Psoas muscle (tissue), 8 donors: Measurements from ENCODE around the gene COMMD9. TPM values are rescaled to one million over a fixed set of nuclear protein-coding genes. Genes with fewer than 3 reads are reported as not detected.

ENCODE experiments used
- ATAC-seq, 4 donors: fragments of 200-7000 bp; cut with Tn5 transposase; one replicate each; pipeline ENCODE4 v1.9.1; 2020; ENCODE audit warnings: moderate library complexity in 3 of 4, mild to moderate bottlenecking in 2 of 4
- DNase-seq, 2 donors: peaks; one replicate each; pipeline ENCODE4 v3.0.0-alpha.2; 2020
- H3K27ac ChIP-seq: fragments of 200-600 bp; one replicate; pipeline ENCODE4 v1.8.0; 2022
- H3K27me3 ChIP-seq, 3 donors: fragments of 200-600 bp in 1 of 3; one replicate each; pipeline versions ENCODE4 v1.6.1 to v1.8.0; 2013 to 2022; ENCODE audit warnings: low read length in 2 of 3, mild to moderate bottlenecking in 2 of 3, moderate library complexity in 1 of 3; ENCODE audit not compliant: insufficient read depth in 3 of 3
- H3K36me3 ChIP-seq, 2 donors: fragments of 200-600 bp in 1 of 2; one replicate each; pipeline versions ENCODE4 v1.6.1 to v1.8.0; 2013 to 2022; ENCODE audit warnings: low read depth in 1 of 2, mild to moderate bottlenecking in 1 of 2, moderate library complexity in 1 of 2; ENCODE audit not compliant: insufficient read depth in 1 of 2
- H3K4me1 ChIP-seq: fragments of 200-600 bp; one replicate; pipeline ENCODE4 v1.8.0; 2022
- H3K4me3 ChIP-seq: fragments of 200-600 bp; one replicate; pipeline ENCODE4 v1.8.0; 2022; ENCODE audit warnings: mild to moderate bottlenecking
- H3K9me3 ChIP-seq: fragments of 200-600 bp; one replicate; pipeline ENCODE4 v1.8.0; 2022
- WGBS, 3 donors: extraction: QIAGEN DNeasy Blood & Tissue Kit; methylation state at CpG; one replicate each; pipeline versions ENCODE4 v1.1.6 to v1.1.7; 2013; 5-methylcytosine and 5-hydroxymethylcytosine counted together
- intact Hi-C, 2 donors: fragments of 100-400 bp; cut with DNase I; formaldehyde crosslinking; loops; one replicate each; pipeline versions ENCODE4 v1.11.0 to v1.14.2; 2022
- polyA plus RNA-seq, 3 donors: library from polyadenylated mRNA; stranded (reverse); fragments of 200-250 nt; gene quantifications; one replicate each; pipeline ENCODE4 v1.2.3, GENCODE V29; 2013
- total RNA-seq, 4 donors: library from RNA; stranded (reverse); fragmentation: NEBNext Ultra II Directional in 2 of 4; extraction: Animal tissue kit (Norgen Biotek cat#: 25700) in 2 of 4; gene quantifications; one replicate each; pipeline versions ENCODE4 v1.2.1 to v1.2.4, GENCODE V29; 2021 to 2023
- TF ChIP-seq, protein P1 (sequence below): fragments of 200-600 bp; IDR thresholded peaks from one replicate; pipeline ENCODE4 v1.8.0; 2022; ENCODE audit warnings: antibody characterized with exemption
- donor health status: healthy with polysubstance abuse.
- donor health status: DM: no; HTN: no; CAD: no; lungs with moderate emphysema.
- donor health status: Bipolar disorder and iron deficiency.
- donor health status: healthy.
- donor health status: DM: yes; HTN: yes; CAD: no.
- donor health status: DM: no; HTN: no; CAD: no.
- donor health status: DM: no; HTN: no; CAD: no.
- donor health status: DM: yes; HTN: yes; CAD: no.

COMMD9 gene
- total and polyA plus RNA-seq, 7 donors: 52.1 to 79.6 (median 65.8) TPM

GRCh38 chr11:36240173-36240572 lies 49.1 kb downstream of the COMMD9 start:
- no peaks in the 10 kb centered on the region for H3K27me3 ChIP-seq
- intact Hi-C loops: no loop called here
- DNase-seq: no peak
- ATAC-seq: no peak
- H3K36me3 ChIP-seq: no peaks in the 10 kb centered on the region
- H3K9me3 ChIP-seq: no peaks in the 10 kb centered on the region
- H3K4me1 ChIP-seq: no peaks in the 10 kb centered on the region
- H3K4me3 ChIP-seq: no peak overlapping the region
- H3K27ac ChIP-seq: no peak overlapping the region
- WGBS, 3 donors: 82 to 84% (median 83%) methylated on average over 4 of the region's 4 CpGs
- TF ChIP-seq, protein P1, sequence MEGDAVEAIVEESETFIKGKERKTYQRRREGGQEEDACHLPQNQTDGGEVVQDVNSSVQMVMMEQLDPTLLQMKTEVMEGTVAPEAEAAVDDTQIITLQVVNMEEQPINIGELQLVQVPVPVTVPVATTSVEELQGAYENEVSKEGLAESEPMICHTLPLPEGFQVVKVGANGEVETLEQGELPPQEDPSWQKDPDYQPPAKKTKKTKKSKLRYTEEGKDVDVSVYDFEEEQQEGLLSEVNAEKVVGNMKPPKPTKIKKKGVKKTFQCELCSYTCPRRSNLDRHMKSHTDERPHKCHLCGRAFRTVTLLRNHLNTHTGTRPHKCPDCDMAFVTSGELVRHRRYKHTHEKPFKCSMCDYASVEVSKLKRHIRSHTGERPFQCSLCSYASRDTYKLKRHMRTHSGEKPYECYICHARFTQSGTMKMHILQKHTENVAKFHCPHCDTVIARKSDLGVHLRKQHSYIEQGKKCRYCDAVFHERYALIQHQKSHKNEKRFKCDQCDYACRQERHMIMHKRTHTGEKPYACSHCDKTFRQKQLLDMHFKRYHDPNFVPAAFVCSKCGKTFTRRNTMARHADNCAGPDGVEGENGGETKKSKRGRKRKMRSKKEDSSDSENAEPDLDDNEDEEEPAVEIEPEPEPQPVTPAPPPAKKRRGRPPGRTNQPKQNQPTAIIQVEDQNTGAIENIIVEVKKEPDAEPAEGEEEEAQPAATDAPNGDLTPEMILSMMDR: no peak

DNA sequence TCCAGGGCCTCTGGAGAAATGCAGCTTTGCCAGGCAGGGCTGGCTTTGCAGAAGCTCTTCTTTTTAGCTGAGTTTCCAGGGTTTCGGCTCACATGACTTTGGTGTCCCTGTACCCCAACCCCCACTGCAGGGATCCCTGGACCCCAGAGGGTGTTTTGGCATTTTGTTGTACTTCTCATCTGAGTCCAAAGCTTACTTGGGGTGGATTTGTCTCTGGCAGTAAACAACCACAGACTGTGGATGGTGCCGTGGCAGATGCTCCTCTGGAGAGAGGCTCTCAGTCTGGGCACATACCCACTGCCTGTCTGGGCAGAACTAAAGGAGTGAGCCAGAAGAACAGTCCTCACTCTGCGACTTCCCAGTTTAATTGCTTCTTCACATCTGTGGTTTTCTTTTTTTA lies 49.6 kb downstream of the COMMD9 start:
- ATAC-seq (no peak), DNase-seq (no peak)
- no peaks in the 10 kb centered on the region for H3K9me3 ChIP-seq
- WGBS, 3 donors: 60 to 82% (median 63%) methylated on average over 3 of the region's 3 CpGs
- intact Hi-C loops: no loop called here
- no peak overlapping the region for H3K27ac ChIP-seq
- H3K4me3 ChIP-seq: no peak overlapping the region
- TF ChIP-seq, protein P1: no peak
- H3K4me1 ChIP-seq: no peaks in the 10 kb centered on the region
- no peaks in the 10 kb centered on the region for H3K36me3 ChIP-seq
- no peaks in the 10 kb centered on the region for H3K27me3 ChIP-seq

DNA sequence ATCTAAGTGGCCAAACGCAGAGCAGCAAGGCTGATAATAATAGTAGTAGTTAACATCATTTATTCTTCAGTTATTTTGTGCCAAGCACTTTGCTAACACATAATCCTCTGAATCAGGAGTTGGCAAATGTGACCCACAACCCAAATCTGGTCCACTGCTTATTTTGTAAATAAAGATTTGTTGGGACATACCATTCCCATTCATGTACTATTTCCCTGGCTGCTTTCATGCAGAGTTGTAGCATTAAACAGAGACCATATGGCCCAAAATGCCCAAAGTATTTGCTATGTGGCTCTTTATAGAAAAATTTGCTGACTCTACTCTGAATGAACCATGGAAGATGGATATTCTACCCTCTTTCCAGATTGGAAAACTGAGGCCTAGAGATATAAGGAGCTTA lies 50.3 kb downstream of the COMMD9 start:
- Histone ChIP-seq H3K27ac (no peak overlapping the region), H3K36me3 (no peaks in the 10 kb centered on the region), H3K27me3 (no peaks in the 10 kb centered on the region), H3K9me3 (no peaks in the 10 kb centered on the region), H3K4me1 (no peaks in the 10 kb centered on the region), H3K4me3 (no peak overlapping the region)
- DNase-seq (no peak), ATAC-seq (no peak)
- intact Hi-C loops: no loop called here
- TF ChIP-seq, protein P1: no peak
- WGBS, 3 donors: 56 to 68% (median 65%) methylated on average over 1 of the region's 1 CpG

- H3K4me1 ChIP-seq: no peaks in the 10 kb centered on the region
- H3K27ac ChIP-seq: no peak overlapping the region
- TF ChIP-seq, protein P1: no peak
- no peak overlapping the region for H3K4me3 ChIP-seq
- H3K27me3 ChIP-seq: no peaks in the 10 kb centered on the region
- H3K9me3 ChIP-seq: no peaks in the 10 kb centered on the region
- no peak for DNase-seq
- intact Hi-C loops: no loop called here
- no peaks in the 10 kb centered on the region for H3K36me3 ChIP-seq
- ATAC-seq: no peak
These were observed 51.1 kb downstream of the COMMD9 start for GRCh38 chr11:36238036-36238631.

DNA sequence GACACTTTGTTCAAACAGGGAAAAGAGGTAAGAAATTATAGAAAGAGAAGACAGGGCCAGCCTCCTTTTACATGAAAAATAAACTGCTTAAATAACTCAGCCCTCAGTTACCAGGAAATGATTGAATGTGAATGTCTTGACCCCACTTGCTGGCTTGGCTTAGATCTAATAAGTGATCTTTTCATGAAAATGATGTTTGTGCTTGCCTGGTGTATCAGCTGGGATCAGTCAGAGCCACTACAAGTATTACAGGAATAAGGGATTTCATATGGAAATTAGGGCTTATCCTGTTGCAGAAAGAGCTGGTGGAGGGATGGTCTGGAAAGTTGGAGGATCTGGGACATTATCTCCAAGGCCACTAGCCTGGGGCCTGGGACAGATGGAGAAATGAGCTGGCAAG lies 51.8 kb downstream of the COMMD9 start:
- TF ChIP-seq, protein P1: no peak
- intact Hi-C loops: no loop called here
- no peaks in the 10 kb centered on the region for H3K36me3 ChIP-seq
- no peaks in the 10 kb centered on the region for H3K4me1 ChIP-seq
- no peaks in the 10 kb centered on the region for H3K9me3 ChIP-seq
- ATAC-seq: no peak
- no peak for DNase-seq
- no peak overlapping the region for H3K27ac ChIP-seq
- H3K4me3 ChIP-seq: no peak overlapping the region
- H3K27me3 ChIP-seq: no peaks in the 10 kb centered on the region
